Left lobe of liver (tissue), 2 donors: ENCODE results near the gene NVL. TPM values are rescaled to one million over a fixed set of nuclear protein-coding genes. Genes with fewer than 3 reads are reported as not detected.
A peak's percentile ranks its signal among the peaks of the same experiment; 100 is the strongest.

Experiments used
- ATAC-seq: fragments of 200-7000 bp; cut with Tn5 transposase; one replicate; pipeline ENCODE4 v1.9.1; 2020; ENCODE audit warnings: mild to moderate bottlenecking, moderate library complexity
- DNase-seq: peaks from one replicate; pipeline ENCODE4 v3.0.0-alpha.2; 2020; ENCODE audit warnings: low spot score
- total RNA-seq: library from RNA; stranded (reverse); gene quantifications from one replicate; pipeline ENCODE4 v1.2.1, GENCODE V29; 2021
- donor health status: DM: no; HTN: no; CAD: no; lungs with moderate emphysema.
- donor health status: DM: no; HTN: yes; CAD: no.

NVL gene
- total RNA-seq, 1 donor from 2014 or later = 8.0 TPM

- ATAC-seq = no peak
- no peak for DNase-seq
Observed at GRCh38 chr1:224201853-224202252, 128.1 kb downstream of the NVL start.

- no peak for ATAC-seq
- DNase-seq = no peak
Observed at GRCh38 chr1:224201383-224201782, 128.6 kb downstream of the NVL start.

GRCh38 chr1:224199679-224200078 lies 130.3 kb downstream of the NVL start:
- DNase-seq (no peak), ATAC-seq (no peak)

- DNase-seq (no peak), ATAC-seq (no peak)
Observed at GRCh38 chr1:224198572-224198971, 131.4 kb downstream of the NVL start.

DNA sequence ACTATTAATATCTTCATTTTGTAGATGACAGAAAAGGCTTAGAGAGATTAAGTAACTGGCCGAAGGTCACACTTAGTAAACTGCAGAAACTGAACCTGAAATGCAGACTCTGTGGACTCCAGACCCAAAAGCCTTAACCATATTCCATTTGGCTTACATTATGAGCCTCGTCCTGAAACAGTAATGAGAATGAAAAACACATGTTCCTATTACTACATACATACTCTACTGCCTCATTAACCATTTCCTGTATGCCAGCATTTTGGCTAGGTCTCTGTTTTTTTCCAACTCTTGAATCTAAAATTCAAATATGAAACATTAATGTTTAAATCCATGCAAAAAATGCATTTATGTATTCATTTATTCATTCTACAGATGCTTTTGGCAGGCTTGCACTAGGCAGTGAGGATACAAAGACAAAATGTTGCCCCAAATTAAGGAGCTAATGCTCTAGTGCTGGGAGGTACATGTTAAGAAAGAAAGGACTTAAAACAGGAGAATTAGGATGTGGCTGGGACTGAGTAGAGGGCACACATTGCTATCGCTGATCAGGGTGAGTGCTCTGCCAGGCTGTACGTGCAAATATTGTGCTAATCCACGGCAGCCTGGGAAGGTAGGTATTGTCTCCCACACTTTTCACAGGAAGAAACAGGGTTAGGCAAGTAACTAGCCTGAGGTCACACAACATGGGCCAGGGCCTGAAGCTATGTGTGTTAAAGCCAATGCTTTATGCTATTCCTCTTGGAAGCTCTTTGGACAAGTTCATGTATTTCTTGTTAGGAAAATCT lies 133.0 kb downstream of the NVL start:
- peak; percentile 91 for ATAC-seq
- no peak for DNase-seq

GRCh38 chr1:224193319-224193966 lies 136.5 kb downstream of the NVL start:
- DNase-seq (no peak), ATAC-seq (no peak)

DNA sequence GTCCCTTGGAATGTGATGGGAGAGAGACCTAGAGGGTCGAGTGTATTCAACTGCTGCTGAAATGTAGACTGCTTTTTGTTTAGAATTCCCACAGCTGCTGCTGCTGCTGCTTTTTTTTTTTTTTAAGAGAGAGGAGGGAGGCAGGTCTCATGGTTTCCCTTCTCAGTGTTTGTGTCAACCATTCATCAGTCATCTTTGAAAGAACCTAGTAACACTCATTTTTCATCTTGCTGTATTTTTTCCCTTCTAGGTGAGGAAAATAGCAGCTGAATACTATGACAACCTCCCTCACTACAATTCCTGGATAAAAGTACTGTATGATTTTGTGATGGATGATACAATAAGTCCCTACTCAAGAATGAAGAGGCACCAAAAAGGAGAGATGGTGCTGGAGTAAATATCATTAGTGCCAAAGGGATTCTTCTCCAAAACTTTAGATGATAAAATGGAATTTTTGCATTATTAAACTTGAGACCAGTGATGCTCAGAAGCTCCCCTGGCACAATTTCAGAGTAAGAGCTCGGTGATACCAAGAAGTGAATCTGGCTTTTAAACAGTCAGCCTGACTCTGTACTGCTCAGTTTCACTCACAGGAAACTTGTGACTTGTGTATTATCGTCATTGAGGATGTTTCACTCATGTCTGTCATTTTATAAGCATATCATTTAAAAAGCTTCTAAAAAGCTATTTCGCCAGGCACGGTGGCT lies 137.7 kb downstream of the NVL start:
- ATAC-seq (no peak), DNase-seq (no peak)

GRCh38 chr1:224189561-224189960 lies 140.4 kb downstream of the NVL start:
- DNase-seq (no peak), ATAC-seq (no peak)

DNA sequence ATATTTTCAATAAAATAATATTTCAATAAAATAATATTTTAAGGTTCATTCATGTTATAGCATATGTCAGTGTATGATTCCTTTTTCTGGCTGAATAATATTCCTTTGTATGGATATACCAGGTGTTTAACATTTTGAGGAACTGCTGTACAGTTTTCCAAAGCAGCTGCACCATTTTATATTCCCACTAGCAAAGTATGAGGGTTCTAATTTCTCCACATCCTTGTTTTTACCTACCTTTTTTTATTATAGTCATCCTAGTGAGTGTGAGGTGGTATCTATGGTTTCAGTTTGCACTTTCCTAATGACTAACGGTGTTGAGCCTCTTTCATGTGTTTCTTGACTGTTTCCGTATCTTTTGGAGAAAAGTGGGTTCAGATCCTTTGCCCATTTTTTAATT lies 141.7 kb downstream of the NVL start:
- no peak for ATAC-seq
- DNase-seq = no peak

GRCh38 chr1:224185208-224185607 lies 144.8 kb downstream of the NVL start:
- DNase-seq (no peak), ATAC-seq (no peak)

DNA sequence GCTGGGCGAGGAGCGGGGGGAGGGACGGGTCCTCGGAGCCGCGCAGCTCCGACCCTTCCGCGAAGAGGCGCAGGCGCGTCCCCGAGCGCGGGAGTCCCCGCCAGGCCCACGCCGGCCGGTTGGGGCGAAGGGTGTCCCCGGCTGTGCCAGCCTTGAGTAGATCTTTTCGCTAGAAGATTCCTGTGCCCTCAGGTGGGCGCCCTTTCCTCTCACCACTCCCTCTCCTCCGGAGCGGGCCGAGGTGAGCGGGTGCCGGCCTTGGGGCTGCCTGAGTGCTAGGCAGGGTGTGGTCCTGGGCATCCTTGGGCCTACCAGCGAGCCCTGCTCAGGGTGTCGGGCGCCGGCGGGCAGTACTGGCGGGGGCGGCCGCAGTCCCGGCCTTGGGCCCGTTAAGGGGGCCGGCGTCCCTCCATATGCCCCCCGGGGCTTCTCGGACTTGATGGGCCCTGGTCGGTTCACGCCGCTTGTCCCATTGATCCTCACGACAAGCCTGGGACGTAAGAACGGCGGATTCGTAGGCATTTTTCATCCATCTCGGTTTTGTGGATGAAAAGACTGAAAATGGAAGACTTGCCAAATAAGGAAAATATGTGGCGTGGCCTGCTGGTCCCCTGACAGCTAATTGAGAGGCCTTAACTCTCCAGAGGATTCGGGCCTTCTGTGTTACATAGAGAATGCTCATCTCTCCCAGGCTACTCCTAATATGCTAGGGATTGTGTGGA lies 146.2 kb downstream of the NVL start:
- DNase-seq (peak; percentile 68), ATAC-seq (peak; percentile 74)

DNA sequence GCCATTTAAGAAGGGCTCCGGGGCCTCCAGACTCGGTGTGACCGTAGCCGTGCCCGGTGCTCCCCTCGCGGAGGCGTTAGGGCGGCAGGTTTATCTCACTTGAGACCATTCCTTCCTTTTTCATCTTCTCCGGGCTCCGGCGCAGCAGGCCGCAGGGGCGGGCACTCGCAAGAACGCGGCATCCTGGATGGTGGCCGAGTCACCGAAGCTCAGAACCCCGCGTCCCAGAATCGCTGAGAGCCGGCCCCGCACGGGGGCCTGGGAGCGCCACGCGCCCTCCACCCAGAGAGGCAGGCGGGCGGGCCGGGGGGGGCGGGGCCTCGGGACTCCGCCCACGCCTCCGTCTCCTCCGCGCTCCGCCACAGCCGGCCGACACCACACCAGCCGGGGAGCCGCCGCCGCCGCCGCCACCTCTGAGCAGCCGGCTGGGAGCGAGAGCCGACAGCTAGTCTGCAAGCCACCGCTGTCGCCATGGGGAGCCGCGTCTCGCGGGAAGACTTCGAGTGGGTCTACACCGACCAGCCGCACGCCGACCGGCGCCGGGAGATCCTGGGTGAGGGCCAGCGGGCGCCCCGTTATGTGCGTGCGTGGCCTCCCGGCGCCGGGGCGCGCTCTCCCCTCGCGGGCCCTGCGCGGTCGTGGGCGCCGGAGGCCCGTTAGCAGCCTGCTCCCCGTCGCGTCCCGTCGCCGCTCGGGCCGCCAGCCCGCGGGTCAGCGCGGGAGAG lies 146.9 kb downstream of the NVL start, which contains the start of gene DEGS1:
Gene DEGS1 (plus strand): TSS at position 375 of the 725 bp plus-strand sequence. CDS start 97 bp downstream, at position 472.
- ATAC-seq = peak; percentile 95
- DNase-seq = peak; percentile 89

DNA sequence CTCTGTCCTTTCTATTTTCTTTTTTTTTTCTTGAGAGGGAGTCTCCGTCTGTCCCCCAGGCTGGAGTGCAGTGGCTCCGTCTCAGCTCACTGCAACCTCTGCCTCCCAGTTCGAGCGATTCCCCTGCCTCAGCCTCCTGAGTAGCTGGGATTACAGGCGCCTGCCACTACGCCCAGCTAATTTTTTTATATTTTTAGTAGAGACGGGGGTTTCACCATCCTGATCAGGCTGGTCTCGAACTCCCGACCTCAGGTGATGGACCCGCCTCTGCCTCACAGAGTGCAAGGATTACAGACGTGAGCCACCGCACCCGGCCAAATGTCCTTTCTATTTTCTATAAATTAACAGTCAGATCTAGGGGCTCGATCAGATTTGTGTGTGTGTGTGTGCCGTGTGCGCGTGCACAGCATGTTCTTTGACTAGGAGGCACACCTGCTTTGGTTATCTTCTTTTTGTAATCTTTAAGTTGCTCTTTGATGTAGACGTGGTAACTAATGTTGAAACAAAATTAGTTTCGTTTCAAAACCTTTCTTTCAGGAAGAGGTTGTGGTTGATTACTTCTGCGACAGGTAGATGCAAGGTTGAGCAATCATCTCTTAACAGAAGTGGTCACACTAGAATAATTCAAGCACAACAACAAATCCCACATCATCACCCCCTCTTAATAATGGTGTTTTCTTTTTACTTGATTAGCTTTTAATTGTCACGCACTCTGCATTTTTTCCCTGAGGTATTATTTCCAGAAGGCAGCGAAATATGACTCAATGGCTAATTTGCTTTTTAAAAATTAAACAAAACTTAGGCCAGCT lies 147.7 kb downstream of the NVL start:
- ATAC-seq (peak; percentile 1), DNase-seq (peak; percentile 41)

- DNase-seq = peak; percentile 33
- ATAC-seq = no peak
Observed at GRCh38 chr1:224181453-224181810, 148.5 kb downstream of the NVL start.

GRCh38 chr1:224180783-224181452 lies 149.1 kb downstream of the NVL start:
- peak; percentile 36 for DNase-seq
- ATAC-seq = no peak

- DNase-seq (no peak), ATAC-seq (no peak)
Observed at GRCh38 chr1:224178894-224179293, 151.1 kb downstream of the NVL start.

DNA sequence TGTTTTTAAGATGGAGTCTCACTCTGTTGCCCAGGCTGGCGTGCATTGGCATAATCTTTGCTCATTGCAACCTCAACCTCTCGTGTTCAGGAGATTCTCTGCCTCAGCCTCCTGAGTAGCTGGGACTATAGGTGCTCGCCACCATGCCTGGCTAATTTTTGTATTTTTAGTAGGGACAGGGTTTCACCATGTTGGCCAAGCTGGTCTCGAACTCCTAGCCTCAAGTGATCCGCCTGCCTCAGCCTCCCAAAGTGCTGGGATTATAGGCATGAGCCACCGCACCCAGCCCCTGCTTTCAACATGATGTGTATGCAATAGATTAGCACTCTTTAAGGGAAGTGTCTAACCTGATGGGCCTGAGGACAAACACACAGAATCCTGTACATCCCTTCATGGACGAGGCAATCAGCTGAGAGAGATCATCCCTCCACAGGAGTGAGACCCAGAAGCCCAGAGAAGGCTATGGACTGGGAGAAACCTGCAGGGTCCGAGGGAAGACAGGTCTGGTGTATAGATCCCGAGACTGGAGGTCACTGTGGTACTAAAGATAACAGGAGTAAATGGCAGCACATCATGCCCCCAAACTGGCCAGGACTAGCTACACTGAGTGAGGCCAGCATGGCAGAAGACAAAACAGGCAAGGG lies 152.5 kb downstream of the NVL start:
- DNase-seq = peak; percentile 40
- no peak for ATAC-seq
